ENCODE data around the gene LRP11.

DNA sequence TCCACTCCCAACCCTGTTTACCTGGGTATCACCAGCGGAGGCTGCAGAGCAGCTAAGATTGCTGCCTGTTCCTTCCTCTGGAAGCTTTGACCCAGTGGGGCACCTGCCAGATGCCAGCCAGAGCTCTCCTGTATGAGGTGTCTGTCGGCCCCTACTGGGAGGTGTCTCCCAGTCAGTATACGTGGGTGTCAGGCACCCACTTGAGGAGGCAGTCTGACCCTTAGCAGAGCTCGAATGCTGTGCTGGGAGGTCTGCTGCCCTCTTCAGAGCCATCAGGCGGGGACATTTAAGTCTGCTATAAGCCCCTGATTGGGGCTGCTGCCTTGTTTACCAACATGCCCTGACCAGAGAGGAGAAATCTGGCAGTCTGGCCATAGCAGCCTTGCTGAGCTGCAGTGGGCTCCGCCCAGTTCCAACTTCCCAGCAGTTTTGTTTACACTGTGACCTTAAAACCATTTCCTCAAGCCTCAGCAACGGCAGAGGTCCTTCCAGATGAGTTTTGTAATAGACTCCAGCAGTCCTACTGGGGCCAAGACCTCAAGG is 31.0 kb upstream of the LRP11 start:
- TF ChIP-seq, protein P1, sequence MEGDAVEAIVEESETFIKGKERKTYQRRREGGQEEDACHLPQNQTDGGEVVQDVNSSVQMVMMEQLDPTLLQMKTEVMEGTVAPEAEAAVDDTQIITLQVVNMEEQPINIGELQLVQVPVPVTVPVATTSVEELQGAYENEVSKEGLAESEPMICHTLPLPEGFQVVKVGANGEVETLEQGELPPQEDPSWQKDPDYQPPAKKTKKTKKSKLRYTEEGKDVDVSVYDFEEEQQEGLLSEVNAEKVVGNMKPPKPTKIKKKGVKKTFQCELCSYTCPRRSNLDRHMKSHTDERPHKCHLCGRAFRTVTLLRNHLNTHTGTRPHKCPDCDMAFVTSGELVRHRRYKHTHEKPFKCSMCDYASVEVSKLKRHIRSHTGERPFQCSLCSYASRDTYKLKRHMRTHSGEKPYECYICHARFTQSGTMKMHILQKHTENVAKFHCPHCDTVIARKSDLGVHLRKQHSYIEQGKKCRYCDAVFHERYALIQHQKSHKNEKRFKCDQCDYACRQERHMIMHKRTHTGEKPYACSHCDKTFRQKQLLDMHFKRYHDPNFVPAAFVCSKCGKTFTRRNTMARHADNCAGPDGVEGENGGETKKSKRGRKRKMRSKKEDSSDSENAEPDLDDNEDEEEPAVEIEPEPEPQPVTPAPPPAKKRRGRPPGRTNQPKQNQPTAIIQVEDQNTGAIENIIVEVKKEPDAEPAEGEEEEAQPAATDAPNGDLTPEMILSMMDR (IDR thresholded peaks at IDR 0.05) = no peak
- no peak for TF ChIP-seq POLR2A (IDR thresholded peaks at IDR 0.05)
